ENCODE measurements around the gene PRKCSH. TPM values are rescaled to one million over a fixed set of nuclear protein-coding genes. Genes with fewer than 3 reads are reported as not detected.

PRKCSH gene
- total and polyA plus RNA-seq, 10 of the 15 experiments (the other 5 are each of a cell fraction or from before 2014, with no cell fraction given), result 1.1 to 280 (median 44.1) TPM

GRCh38 chr19:11435057-11435832, at the start of gene PRKCSH, which contains the start of gene ODAD3 (continued):
- TF ChIP-seq, protein P1, sequence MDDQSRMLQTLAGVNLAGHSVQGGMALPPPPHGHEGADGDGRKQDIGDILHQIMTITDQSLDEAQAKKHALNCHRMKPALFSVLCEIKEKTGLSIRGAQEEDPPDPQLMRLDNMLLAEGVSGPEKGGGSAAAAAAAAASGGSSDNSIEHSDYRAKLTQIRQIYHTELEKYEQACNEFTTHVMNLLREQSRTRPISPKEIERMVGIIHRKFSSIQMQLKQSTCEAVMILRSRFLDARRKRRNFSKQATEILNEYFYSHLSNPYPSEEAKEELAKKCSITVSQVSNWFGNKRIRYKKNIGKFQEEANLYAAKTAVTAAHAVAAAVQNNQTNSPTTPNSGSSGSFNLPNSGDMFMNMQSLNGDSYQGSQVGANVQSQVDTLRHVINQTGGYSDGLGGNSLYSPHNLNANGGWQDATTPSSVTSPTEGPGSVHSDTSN (IDR thresholded peaks at IDR 0.05; ENCODE audit: insufficient replicate concordance, low read depth, low read length), result peak; percentile 92
- TF ChIP-seq, protein P2, sequence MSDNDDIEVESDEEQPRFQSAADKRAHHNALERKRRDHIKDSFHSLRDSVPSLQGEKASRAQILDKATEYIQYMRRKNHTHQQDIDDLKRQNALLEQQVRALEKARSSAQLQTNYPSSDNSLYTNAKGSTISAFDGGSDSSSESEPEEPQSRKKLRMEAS (IDR thresholded peaks at IDR 0.05; ENCODE audit: low read depth, low read length), result no peak
- peak; percentile 49; the same call in 1 of the 2 replicates for TF ChIP-seq HDGF (IDR thresholded peaks at IDR 0.05)
- TF ChIP-seq CREB1 (IDR thresholded peaks at IDR 0.05; ENCODE audit: low read depth), result peak; percentile 95
- TF ChIP-seq IKZF2 (IDR thresholded peaks at IDR 0.05), result peak; percentile 98
- peak; percentile 68 for TF ChIP-seq ATF7 (IDR thresholded peaks at IDR 0.05; ENCODE audit: low read depth)
- no peak for TF ChIP-seq ZSCAN29 (IDR thresholded peaks at IDR 0.05)
- no peak for TF ChIP-seq ZNF217 (IDR thresholded peaks at IDR 0.05)
- TF ChIP-seq SIX5 (IDR thresholded peaks at IDR 0.05; ENCODE audit: low read depth, low read length, severe bottlenecking), result peak; percentile 91
- TF ChIP-seq YBX1 (IDR thresholded peaks at IDR 0.05), result no peak
- peak; percentile 34; the same call in 1 of the 2 replicates for TF ChIP-seq SIN3A (IDR thresholded peaks at IDR 0.05; ENCODE audit: low read depth, low read length)
- TF ChIP-seq TCF7 (IDR thresholded peaks at IDR 0.05; ENCODE audit: borderline replicate concordance), result no peak
- peak in 1 of 2 experiments; percentile 44; a peak in 1 of 4 replicates for TF ChIP-seq SRF (IDR thresholded peaks at IDR 0.05; ENCODE audit: low read depth in 2 of 2, low read length in 2 of 2)
- TF ChIP-seq, protein P3, sequence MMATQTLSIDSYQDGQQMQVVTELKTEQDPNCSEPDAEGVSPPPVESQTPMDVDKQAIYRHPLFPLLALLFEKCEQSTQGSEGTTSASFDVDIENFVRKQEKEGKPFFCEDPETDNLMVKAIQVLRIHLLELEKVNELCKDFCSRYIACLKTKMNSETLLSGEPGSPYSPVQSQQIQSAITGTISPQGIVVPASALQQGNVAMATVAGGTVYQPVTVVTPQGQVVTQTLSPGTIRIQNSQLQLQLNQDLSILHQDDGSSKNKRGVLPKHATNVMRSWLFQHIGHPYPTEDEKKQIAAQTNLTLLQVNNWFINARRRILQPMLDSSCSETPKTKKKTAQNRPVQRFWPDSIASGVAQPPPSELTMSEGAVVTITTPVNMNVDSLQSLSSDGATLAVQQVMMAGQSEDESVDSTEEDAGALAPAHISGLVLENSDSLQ (IDR thresholded peaks at IDR 0.05), result peak; percentile 98

All from GM12878 (cell line).